T-cell (primary cell): ENCODE results near the gene COA5. TPM values are rescaled to one million over a fixed set of nuclear protein-coding genes. Genes with fewer than 3 reads are reported as not detected.

Experiments used
- ATAC-seq, 4 experiments: fragments of 200-7000 bp in 3 of 4; fragments of 150-1000 bp in 1 of 4; cut with Tn5 transposase; replicated peaks in 1 of 4; 1 replicate in 3 of 4; 2 replicates in 1 of 4; pipeline ENCODE4 v1.10.0; 2021; ENCODE audit warnings: moderate library complexity in 3 of 4, mild to moderate bottlenecking in 2 of 4, moderate number of reproducible peaks in 1 of 4
- CTCF ChIA-PET, 2 donors: fragments of 300-600 bp; sonication (Branson Sonifier 250); formaldehyde crosslinking; loops; one replicate each; lab custom pipeline; 2022; ENCODE audit warnings: antibody characterized with exemption in 2 of 2; lab: Charles Lee
- POLR2A ChIA-PET, 2 donors: fragments of 300-600 bp; sonication (Branson Sonifier 250); formaldehyde crosslinking; loops; one replicate each; lab custom pipeline; 2022; ENCODE audit warnings: antibody characterized with exemption in 2 of 2; lab: Charles Lee
- DNase-seq, 35 experiments: peaks; one replicate each; pipeline versions ENCODE4 v3.0.0 to v3.0.0-alpha.2; 2013 to 2023
- H3K27ac ChIP-seq: one replicate; pipeline ENCODE4 v1.5.1; 2013; ENCODE audit warnings: low read length
- H3K27me3 ChIP-seq, 2 experiments: replicated peaks in 1 of 2; 1 replicate in 1 of 2; 2 replicates in 1 of 2; pipeline versions ENCODE4 v1.6.1 to v1.7.0; 2013; ENCODE audit warnings: low read length in 1 of 2, mixed read lengths in 1 of 2; ENCODE audit not compliant: control insufficient read depth in 2 of 2, insufficient read depth in 2 of 2; ENCODE audit errors: extremely low read depth in 1 of 2
- H3K36me3 ChIP-seq, 2 donors: 1 replicate in 1 of 2; 2 replicates in 1 of 2; pipeline versions ENCODE4 v1.6.1 to v1.7.0; 2013; ENCODE audit warnings: low read length in 1 of 2; ENCODE audit not compliant: control insufficient read depth in 2 of 2, insufficient read depth in 1 of 2; ENCODE audit errors: extremely low read depth in 1 of 2
- H3K4me1 ChIP-seq, 2 experiments: 1 replicate in 1 of 2; 2 replicates in 1 of 2; pipeline versions ENCODE4 v1.6.1 to v1.7.0; 2013; ENCODE audit warnings: low read length in 2 of 2, mixed read lengths in 1 of 2; ENCODE audit not compliant: insufficient read depth in 2 of 2, control insufficient read depth in 1 of 2; ENCODE audit errors: extremely low read depth in 1 of 2
- H3K4me3 ChIP-seq, 2 donors: 1 replicate in 1 of 2; 2 replicates in 1 of 2; pipeline versions ENCODE4 v1.5.1 to v1.7.0; 2013; ENCODE audit warnings: mild to moderate bottlenecking in 2 of 2, low read length in 1 of 2, moderate library complexity in 1 of 2; ENCODE audit not compliant: control insufficient read depth in 1 of 2; ENCODE audit errors: extremely low read depth in 1 of 2
- H3K9me3 ChIP-seq: 2 replicates; pipeline ENCODE4 v1.7.0; 2013
- H3K27ac Mint-ChIP-seq, 2 donors: one replicate each; pipeline ENCODE4 v1.8.0; 2020 to 2021; ENCODE audit warnings: mild to moderate bottlenecking in 2 of 2, mixed read lengths in 2 of 2
- H3K27me3 Mint-ChIP-seq, 2 donors: one replicate each; pipeline ENCODE4 v1.8.0; 2021 to 2022; ENCODE audit warnings: mixed read lengths in 2 of 2
- H3K36me3 Mint-ChIP-seq: one replicate; pipeline ENCODE4 v1.8.0; 2021; ENCODE audit warnings: mixed read lengths
- H3K4me1 Mint-ChIP-seq, 3 donors: one replicate each; pipeline ENCODE4 v1.8.0; 2020 to 2022; ENCODE audit warnings: mixed read lengths in 3 of 3, mild to moderate bottlenecking in 1 of 3
- H3K4me3 Mint-ChIP-seq, 3 donors: one replicate each; pipeline ENCODE4 v1.8.0; 2020 to 2022; ENCODE audit warnings: mild to moderate bottlenecking in 3 of 3, mixed read lengths in 3 of 3, moderate library complexity in 3 of 3
- H3K9me3 Mint-ChIP-seq, 3 donors: one replicate each; pipeline ENCODE4 v1.8.0; 2020 to 2022; ENCODE audit warnings: mixed read lengths in 3 of 3
- whole genome bisulfite sequencing: methylation state at CpG from one replicate; pipeline ENCODE4 v1.1.5; 2013; ENCODE audit warnings: missing lambda C conversion rate; ENCODE audit not compliant: insufficient coverage; 5-methylcytosine and 5-hydroxymethylcytosine counted together
- total RNA-seq, 35 experiments: library from RNA in 6 of 35; stranded (reverse) in 6 of 35; fragments of 120-200 nt in 1 of 35; gene quantifications; one replicate each; pipeline versions ENCODE4 v1.2.1 to v1.2.4 and lab custom pipeline; 2013 to 2026

COA5 gene
- total RNA-seq, 5 donors from 2014 or later (not counting 1 experiment from before 2014, with no cell fraction given): 24.6 to 45.8 (median 39.9) TPM

DNA sequence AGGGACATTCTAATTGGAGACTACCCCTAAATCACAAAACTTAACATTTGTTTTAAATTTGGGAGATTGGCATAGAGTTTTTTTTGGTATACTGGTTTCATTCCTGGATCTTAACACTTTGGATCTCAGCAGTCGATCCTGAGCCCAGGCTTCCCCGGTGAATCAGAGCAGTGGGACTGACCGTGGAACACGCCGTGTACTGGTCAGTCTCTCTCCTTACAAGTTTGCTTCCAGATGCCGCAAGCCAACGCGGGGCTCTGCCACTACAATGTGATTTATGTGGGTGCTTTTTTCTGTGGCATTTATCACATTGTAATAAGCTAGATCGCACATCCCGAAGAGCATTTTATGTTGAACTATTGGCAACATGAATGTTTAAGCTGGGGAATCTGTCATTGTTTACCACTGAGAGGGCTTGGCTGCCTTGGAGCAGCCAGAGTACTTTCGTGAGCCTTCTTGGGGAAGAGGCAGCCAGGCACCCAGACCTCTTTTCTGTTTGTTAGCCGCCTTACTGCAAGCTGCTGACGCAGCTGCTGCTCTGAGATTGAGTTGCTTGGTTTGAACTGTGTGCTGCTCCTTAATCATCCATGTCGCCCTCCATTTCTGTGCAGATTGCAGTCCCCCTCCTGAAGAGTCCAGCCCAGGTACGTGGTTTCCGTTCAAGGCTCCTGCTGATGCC, 49.3 kb downstream of the COA5 start:
- peaks cover 0 to 16% of the 10 kb centered on the region in 2 experiments for H3K4me1 ChIP-seq
- 97% methylated on average over 13 of the region's 16 CpGs for WGBS
- H3K36me3 ChIP-seq: peaks cover 41 to 93% of the 10 kb centered on the region in 2 donors
- DNase-seq (no peak), ATAC-seq (no peak)
- peaks cover 62% of the 10 kb centered on the region for H3K36me3 Mint-ChIP-seq
- H3K4me3 Mint-ChIP-seq: no peak overlapping the region
- CTCF ChIA-PET: interaction anchor here in 1 of 2 donors (1.0 kb wide), 1 partner anchor 25 kb away, joined by 3 read pairs; no protein-coding TSS in a partner anchor
- POLR2A ChIA-PET: interaction anchor here in 1 of 2 donors (0.6 kb wide), 1 partner anchor 113 kb away, joined by 3 read pairs; no protein-coding TSS in a partner anchor
- H3K27me3 Mint-ChIP-seq: no peaks in the 10 kb centered on the region
- H3K9me3 ChIP-seq: no peaks in the 10 kb centered on the region
- H3K4me1 Mint-ChIP-seq: peaks cover 33 to 38% (median 38%) of the 10 kb centered on the region in 3 donors
- H3K9me3 Mint-ChIP-seq: no peaks in the 10 kb centered on the region
- H3K4me3 ChIP-seq: no peak overlapping the region
- no peak overlapping the region for H3K27ac ChIP-seq
- no peaks in the 10 kb centered on the region for H3K27me3 ChIP-seq
- H3K27ac Mint-ChIP-seq: peak overlapping the region; percentile 43 to 71

DNA sequence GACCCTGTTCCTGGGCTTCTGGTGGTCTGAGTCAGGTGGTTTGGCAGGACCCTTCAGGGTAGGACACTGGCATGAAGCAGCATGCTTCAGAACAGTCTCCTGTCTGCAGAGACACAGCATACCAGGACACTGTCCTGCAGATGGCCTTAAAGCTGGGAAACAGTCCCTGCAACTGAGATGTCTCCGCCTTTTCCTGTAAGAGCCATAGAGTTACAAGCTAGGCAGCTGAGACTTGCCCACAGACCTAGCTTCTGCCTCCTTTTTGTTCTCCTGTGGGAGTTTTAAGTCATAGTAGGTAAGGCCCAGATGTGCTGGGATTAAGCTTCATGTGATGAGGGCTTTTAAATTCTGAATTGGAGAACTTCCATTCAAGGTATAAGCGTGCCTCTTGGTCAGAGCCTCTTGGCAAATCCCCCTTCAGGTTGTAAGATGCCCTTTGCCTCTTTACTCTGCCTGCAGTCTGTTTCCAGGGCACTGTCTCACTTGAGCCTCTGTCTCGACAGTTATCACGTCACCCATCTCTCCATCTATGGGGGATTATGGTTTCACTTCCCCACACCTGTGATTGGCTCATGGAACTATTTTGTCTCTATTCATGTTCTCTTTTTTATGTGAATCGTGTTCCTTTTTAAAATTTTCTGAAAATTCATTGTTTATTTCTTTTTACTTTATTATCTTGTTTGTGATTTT, 51.8 kb downstream of the COA5 start:
- H3K27me3 ChIP-seq: no peaks in the 10 kb centered on the region
- ATAC-seq (peak in 1 of 4 experiments; percentile 42), DNase-seq (peak in 1 of 35 experiments; percentile 11)
- H3K36me3 ChIP-seq: peaks cover 41 to 94% of the 10 kb centered on the region in 2 donors
- no peaks in the 10 kb centered on the region for H3K9me3 ChIP-seq
- H3K4me1 ChIP-seq: peaks cover 0 to 17% of the 10 kb centered on the region in 2 experiments
- peak overlapping the region; percentile 40 to 71 for H3K27ac Mint-ChIP-seq
- ChIA-PET POLR2A (interaction anchor here in 1 of 2 donors (0.6 to 0.7 kb wide), 2 partner anchors 14 to 307 kb away, joined by 3 read pairs; no protein-coding TSS in a partner anchor), CTCF (interaction anchor here (0.6 kb wide), 2 partner anchors 309 to 846 kb away, joined by 3 to 4 read pairs; no protein-coding TSS in a partner anchor)
- H3K4me3 ChIP-seq: no peak overlapping the region
- no peaks in the 10 kb centered on the region for H3K27me3 Mint-ChIP-seq
- peaks cover 68% of the 10 kb centered on the region for H3K36me3 Mint-ChIP-seq
- WGBS: no CpG with 5 or more reads among the region's 5 CpGs
- no peak overlapping the region for H3K4me3 Mint-ChIP-seq
- no peak overlapping the region for H3K27ac ChIP-seq
- H3K4me1 Mint-ChIP-seq: peaks cover 34 to 45% (median 40%) of the 10 kb centered on the region in 3 donors
- H3K9me3 Mint-ChIP-seq: no peaks in the 10 kb centered on the region

DNA sequence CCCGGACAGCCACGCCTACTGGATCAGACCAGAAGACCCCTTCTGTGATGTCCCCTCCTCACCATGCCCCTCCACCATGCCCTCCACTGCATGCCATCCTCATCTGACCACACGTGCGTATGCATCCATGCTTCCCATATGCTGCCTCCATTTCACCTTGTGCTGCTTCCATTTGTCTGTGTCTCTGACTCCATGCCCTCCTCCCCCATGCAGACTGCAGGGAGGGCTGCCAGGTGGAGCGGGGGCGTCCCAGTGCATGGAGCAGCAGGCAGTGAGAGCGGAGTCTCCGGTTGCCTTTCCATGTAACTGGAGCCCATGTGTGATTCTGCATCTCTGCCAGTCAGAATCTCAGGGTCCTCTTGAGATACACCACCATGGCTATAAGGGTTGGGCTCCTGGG, 52.6 kb downstream of the COA5 start:
- H3K27ac ChIP-seq: no peak overlapping the region
- H3K9me3 Mint-ChIP-seq: no peaks in the 10 kb centered on the region
- no peak overlapping the region for H3K4me3 ChIP-seq
- DNase-seq (no peak), ATAC-seq (no peak)
- peaks cover 40 to 52% (median 47%) of the 10 kb centered on the region in 3 donors for H3K4me1 Mint-ChIP-seq
- H3K9me3 ChIP-seq: no peaks in the 10 kb centered on the region
- H3K4me1 ChIP-seq: peaks cover 0 to 25% of the 10 kb centered on the region in 2 experiments
- H3K27me3 Mint-ChIP-seq: no peaks in the 10 kb centered on the region
- H3K27ac Mint-ChIP-seq: peak overlapping the region in 1 of 2 donors; percentile 71
- H3K36me3 Mint-ChIP-seq: peaks cover 67% of the 10 kb centered on the region
- ChIA-PET CTCF (no interaction called here), POLR2A (no interaction called here)
- H3K27me3 ChIP-seq: no peaks in the 10 kb centered on the region
- H3K36me3 ChIP-seq: peaks cover 40 to 96% of the 10 kb centered on the region in 2 donors
- H3K4me3 Mint-ChIP-seq: no peak overlapping the region
- 97% methylated on average over 8 of the region's 8 CpGs for WGBS

- H3K9me3 Mint-ChIP-seq: no peaks in the 10 kb centered on the region
- DNase-seq: no peak
- H3K4me1 Mint-ChIP-seq: peaks cover 40 to 54% (median 47%) of the 10 kb centered on the region in 3 donors
- no peaks in the 10 kb centered on the region for H3K27me3 Mint-ChIP-seq
- Histone ChIP-seq H3K4me3 (no peak overlapping the region), H3K9me3 (no peaks in the 10 kb centered on the region), H3K27ac (no peak overlapping the region), H3K4me1 (peaks cover 0 to 36% of the 10 kb centered on the region in 2 experiments), H3K27me3 (no peaks in the 10 kb centered on the region), H3K36me3 (peaks cover 32 to 97% of the 10 kb centered on the region in 2 donors)
- CTCF ChIA-PET: interaction anchor here in 1 of 2 donors (0.6 kb wide), 1 partner anchor 146 kb away, joined by 4 read pairs; no protein-coding TSS in a partner anchor
- 77% methylated on average over 9 of the region's 10 CpGs for WGBS
- ATAC-seq: no peak
- peaks cover 59% of the 10 kb centered on the region for H3K36me3 Mint-ChIP-seq
- peak overlapping the region in 1 of 2 donors; percentile 68 for H3K27ac Mint-ChIP-seq
- POLR2A ChIA-PET: no interaction called here
- H3K4me3 Mint-ChIP-seq: no peak overlapping the region
These were observed 54.0 kb downstream of the COA5 start for GRCh38 chr2:98554116-98554861.

DNA sequence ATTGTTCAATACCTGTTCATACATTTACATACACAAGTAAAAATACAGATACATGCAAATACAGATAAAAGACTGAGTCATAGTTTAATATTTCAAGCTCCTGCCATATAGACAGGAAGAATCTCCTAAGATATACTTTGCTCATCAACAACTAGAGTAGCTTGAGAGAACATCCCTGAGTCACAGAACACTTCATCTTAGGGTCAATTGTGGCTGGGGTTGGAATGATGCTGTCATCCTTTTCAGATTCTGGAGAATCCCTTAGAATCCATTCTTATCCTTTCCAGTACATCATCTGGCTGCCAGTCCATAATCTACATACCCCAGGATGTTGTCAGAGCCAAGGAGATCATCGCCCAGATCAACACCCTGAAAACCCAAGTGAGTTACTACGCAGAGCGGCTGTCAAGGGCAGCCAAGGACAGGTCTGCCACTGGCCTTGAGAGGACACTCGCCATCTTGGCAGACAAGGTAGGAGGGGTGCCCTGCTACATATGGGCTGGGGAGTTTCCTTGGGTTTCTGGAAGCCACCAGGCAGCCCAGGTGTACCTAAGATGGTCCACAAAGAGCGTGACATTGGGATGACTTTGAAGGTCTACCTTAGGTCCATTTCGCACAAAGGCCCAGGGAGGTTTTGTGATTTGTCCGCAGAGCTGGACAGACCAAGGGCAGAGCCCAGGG, 55.7 kb downstream of the COA5 start:
- Mint-ChIP-seq H3K9me3 (no peaks in the 10 kb centered on the region), H3K27me3 (no peaks in the 10 kb centered on the region), H3K4me3 (no peak overlapping the region), H3K4me1 (peaks cover 42 to 54% (median 49%) of the 10 kb centered on the region in 3 donors), H3K27ac (peak overlapping the region in 1 of 2 donors; percentile 64), H3K36me3 (peaks cover 56% of the 10 kb centered on the region)
- ChIA-PET POLR2A (no interaction called here), CTCF (no interaction called here)
- Histone ChIP-seq H3K4me1 (peaks cover 0 to 40% of the 10 kb centered on the region in 2 experiments), H3K27me3 (no peaks in the 10 kb centered on the region), H3K4me3 (no peak overlapping the region), H3K9me3 (no peaks in the 10 kb centered on the region), H3K36me3 (peaks cover 28 to 89% of the 10 kb centered on the region in 2 donors), H3K27ac (no peak overlapping the region)
- 100% methylated on average over 6 of the region's 7 CpGs for WGBS
- ATAC-seq: no peak
- no peak for DNase-seq
